GM18909 (cell line): Measurements from ENCODE around the gene YBX2.
"Not testable (repeated sequence)": the region's sequence is repeated elsewhere in the genome, so short reads cannot be mapped to it uniquely, and the experiment has no call there.

Source experiments
- ATAC-seq: cut with Tn5 transposase; IDR thresholded peaks from one replicate; pipeline ENCODE4 v1.9.1; 2021; ENCODE audit warnings: mild to moderate bottlenecking; ENCODE audit not compliant: unreplicated experiment, poor library complexity

The YBX2 gene

DNA sequence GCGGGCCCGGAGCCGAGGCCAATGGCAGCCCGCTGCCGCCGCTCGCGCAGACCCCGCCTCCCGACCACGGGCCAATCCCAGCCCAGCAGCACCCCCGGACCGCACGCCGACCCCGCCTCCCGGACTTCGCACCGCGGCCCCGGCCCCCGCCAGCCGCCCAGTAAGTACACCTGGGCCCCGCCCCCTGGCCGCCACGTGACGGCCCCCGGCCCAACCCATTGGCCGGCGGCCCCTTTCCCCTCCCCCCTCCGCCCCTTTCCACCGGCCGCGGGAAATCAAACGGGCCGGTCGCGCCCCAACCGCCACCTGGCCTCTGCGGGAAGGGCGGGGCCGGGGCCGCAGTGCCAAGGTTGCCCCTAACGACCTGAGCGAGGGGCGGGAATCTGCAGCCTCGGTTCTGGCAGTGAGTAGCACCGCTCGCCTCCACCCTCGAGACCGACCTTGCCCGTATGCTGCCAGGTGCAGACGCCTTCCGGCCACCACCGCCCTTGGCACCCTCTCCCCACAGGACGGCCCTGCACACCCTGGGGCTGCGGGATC lies at the start of gene YBX2:
Gene YBX2 (minus strand): TSS at position 26 of the 540 bp plus-strand sequence. CDS start 139 bp downstream, outside the sequence.
- no peak for ATAC-seq

DNA sequence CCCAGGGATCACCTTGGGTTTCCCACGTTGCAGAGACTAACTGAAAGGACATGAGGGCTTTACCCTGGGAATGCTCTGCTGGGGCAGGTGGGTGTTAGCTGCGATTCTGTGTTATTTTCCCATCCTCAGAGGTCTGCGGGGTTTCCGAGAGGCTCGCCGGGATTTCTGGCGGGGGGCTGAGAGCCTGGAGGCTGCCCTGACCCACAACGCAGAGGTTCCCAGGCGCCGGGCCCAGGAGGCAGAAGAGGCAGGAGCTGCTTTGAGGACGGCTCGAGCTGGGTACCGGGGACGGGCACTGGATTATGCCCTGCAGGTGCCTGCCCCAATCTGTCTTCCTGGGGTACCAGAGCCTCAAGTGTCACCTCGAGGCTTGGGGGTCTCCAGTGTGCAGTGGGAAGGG lies 48.8 kb upstream of the YBX2 start:
- no peak for ATAC-seq

DNA sequence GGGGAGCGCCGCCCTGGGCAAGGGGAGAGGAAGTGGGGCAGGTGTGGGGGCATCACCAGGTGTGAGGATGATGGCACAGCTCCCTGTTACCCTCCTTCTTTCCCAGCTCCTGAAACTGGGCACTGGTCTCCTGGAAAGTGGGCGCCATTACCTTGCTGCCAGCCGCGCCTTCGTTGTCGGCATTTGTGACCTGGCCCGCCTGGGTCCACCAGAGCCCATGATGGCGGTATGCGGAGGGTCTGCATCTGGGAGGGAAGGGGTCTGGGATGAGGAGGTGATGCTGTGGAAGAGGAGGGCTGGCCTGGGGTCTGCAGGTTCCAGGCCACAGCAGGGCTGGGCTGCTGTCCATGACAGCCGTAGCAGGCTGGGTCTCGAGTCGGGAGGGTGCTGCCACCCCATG lies 47.4 kb upstream of the YBX2 start:
- no peak for ATAC-seq

DNA sequence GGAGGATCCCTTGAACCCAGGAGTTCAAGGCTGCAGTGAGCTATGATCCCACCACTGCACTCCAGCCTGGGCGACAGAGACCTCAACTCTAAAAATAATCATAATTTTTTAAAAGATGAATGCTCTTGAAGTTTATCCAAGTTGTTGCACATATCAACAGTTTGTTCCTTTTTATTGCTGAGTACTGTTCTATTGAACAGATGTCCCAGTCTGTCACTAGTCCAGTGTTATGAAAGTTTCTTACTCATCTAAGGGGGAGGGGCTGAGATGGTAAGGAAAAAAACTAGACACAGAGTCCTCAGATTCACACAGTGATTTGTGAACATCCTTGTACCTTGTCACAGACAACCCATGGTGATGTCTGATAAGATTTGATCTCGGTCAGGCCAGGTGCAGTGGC lies 45.7 kb upstream of the YBX2 start:
- no peak for ATAC-seq

DNA sequence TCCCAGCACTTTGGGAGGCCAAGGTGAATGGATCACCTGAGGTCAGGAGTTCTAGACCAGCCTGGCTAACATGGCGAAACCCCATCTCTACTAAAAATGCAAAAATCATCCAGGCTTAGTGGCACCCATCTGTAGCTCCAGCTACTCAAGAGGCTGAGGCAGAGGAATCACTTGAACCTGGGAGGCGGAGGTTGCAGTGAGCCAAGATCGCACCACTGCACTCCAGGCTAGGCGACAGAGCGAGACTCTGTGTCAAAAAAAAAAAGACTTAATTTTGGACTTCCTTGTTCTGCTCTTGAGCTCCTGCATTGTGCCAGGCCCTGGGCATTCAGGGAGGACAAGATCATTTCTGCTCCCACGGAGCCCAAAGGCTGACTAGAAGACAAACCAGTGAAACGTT lies 43.2 kb upstream of the YBX2 start:
- ATAC-seq: not testable (repeated sequence)

DNA sequence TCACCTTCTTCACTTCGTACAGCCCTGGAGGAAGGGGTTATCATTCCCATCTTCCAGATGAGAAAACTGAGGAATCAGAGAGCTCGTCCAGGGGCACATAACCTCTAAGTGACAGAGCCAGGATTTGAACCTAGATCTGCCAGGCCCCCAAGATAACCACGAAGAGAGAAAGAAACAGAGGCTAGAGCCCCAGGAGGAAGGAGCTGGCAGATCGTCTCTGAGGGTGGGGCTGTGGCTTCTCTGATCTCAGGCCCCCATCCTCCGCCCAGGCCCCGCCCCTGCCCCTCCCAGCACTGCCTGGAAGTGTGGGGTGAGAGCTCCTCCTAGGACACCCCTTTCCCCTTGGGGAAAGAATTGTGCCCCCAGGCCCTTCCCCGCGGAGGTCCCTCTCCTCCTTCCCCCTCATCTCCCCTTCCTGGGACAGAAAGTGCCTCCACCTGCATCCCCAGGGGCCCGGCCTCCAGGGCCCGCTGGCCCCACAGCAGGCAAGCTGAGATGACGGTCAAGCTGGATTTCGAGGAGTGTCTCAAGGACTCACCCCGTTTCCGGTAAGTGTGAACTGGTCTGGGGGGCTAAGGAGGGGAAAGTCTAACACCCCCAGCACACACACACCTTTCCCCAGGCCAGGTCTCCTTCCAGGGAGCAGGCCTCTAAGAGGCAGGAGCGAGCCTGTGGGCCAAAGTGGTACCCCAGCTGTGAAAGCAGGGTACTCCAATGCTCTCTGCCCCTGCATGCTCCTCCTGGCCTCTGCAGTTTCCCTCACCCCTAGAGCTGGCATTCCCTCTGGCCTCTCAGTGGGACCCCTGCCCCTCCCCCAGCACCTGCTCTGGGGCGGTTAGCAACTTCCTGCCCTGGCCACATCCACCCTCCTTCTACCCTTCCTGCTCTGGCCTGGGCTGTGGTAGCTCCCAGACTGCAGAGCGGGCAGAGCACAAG lies 42.1 kb upstream of the YBX2 start, which contains the start of gene ACAP1:
Gene ACAP1 (plus strand): TSS at position 290 of the 936 bp plus-strand sequence. CDS start 206 bp downstream, at position 496.
- peak; percentile 61 for ATAC-seq

DNA sequence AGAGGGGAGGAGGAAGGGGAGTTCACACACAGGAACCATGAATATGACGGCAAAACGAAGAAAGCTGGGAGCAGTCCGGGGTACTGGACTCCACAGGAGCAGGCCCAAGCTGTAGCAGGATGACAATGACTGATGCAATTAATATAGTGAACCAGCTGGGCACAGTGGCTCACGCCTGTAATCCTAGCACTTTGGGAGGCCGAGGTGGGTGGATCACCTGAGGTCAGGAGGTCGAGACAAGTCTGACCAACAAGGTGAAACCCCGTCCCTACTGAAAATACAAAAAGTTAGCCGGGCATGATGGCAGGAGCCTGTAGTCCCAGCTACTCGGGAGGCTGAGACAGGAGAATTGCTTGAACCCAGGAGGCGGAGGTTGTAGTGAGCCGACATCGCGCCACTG lies 41.3 kb upstream of the YBX2 start:
- not testable (repeated sequence) for ATAC-seq

DNA sequence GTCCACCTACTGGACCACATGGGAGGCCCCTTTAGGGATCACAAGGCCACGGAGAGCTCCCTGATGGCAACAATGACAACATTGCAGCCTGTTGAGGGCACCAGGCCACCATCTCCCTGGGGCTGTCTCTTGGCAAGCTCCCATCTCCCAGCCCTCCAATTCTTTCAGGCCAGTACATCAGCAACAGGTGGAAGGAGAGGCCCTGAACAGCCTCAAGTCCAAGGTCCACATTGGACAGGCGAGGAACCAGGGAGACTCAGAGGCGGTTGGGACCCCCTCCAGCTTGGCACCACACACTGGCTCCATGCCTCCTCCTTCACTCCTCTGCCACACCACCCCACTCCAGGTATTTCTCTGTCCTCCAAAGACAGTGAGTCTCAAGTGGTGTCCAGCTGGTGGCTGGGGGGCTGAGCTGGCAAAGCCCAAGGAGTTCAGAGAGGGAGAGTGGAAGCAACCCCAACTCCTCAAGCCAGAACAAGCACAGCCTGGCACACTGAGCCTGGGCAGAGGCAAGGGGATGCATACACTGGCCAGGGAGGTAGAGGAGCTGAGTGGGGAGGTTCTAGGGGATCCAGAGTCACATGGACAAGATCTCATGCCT lies 40.6 kb upstream of the YBX2 start:
- no peak for ATAC-seq

DNA sequence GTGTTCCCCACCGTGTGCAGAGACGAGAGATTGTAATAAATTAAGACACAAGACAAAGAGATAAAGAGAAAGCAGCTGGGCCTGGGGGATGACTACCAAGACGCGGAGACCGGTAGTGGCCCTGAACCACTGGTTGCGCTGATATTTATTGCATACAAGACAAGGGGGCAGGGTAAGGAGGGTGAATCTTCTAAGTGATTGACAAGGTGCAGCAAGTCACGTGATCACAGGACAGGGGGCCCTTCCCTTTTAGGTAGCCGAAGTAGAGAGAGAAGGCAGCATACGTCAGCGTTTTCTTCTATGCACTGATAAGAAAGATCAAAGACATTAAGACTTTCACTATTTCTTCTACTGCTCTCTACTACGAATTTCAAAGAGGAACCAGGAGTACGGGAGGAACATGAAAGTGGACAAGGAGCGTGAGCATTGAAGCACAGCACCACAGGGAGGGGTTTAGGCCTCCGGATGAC lies 38.2 kb upstream of the YBX2 start:
- ATAC-seq: not testable (repeated sequence)

DNA sequence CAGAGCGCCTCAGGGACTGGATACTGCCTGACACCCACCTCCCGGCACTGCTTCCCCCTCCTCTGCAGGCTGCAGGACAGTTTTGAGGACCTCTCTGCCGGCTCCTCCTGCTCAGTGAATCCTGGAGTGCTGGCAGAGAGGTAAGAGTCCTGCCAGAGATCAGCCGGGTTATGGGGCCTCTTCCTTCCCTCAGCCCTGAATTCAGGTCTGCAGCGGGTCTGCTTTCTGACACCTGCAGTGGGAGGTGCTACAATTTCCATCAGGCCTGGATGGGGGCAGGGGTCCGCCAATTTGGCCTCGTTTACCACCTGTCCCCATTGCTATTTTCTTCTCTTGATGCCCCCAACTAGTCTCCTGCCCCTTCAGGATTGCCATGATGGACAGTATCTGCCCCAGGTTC lies 37.7 kb upstream of the YBX2 start:
- no peak for ATAC-seq

DNA sequence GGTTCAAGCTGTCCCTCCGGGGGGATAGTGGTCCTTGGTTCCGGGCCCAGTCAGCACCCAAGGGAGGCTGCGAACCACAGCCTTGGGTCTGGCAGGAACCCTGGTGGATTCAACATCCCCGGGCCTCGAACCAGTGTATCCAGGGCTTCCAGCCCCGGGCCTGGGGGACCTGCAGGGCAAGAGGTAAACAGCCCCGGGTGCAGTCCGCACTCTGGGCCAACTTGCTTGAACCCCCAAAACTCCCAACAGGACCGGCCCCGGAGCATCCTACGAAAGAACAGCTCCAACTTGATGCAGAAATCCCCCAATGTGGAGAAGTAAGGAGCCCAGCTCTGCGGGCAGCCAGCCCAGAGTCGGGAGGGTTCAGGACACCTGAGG lies 36.2 kb upstream of the YBX2 start:
- ATAC-seq: no peak

DNA sequence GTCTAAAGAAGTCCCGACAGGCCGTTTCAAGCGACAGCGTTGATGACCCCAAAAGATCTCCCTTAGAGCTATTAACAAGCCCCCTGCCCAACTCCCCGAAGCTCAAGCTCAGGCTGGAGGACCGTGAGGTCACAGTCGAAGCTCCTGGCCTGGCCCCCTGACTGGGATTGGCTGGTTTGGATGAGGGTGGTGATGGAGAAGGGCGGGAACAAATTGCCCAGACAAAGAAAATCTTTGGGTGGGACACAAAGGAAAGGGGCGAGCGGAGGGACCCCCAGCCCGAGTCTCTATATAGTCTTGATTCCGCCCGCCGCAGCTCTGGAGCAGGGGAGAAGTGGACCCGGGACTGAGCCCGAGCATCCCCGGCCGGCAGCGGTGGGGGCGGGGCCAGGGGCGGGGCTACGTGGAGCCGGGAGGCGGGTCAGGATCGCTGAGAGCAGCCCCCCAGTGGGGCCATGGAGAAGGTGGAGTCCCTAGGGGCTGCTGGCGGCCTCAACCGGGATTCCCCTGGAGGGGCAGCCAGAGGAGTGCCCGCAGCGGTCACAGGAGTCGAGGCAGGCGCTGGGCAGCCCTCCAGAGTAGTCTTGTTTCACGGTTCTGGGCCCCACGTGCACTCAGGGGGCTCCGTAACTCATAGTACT lies 35.7 kb upstream of the YBX2 start:
- ATAC-seq: peak; percentile 44

DNA sequence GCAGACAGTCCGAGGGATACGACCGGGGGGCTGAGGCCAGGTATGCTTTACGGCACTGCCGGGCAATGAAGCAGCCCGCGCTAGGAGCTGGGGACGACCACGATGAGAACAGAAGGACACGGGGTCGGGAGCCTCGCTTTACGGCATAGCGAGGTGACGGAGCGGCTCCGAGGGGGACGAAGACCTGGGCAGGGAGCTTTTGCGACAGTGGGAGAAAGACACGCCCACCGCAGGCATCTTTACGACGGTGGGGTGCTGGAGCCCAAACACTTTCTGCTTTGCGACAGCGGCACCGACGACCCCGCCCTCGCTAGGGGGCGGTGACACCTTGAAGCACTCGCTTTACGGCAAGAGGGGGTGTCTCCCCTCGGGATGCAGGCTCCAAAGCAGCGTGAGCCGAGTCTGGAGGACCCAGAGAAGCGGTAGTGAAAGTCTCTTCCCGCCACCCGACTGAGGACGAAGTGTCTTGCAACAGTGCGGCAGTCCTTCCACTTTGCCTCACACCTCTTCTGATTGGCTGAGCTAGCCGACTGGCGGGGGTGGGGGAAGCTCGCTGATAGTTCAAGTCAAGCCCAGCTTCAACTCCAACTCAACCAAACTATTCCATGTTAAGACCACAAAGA lies 35.0 kb upstream of the YBX2 start:
- ATAC-seq: peak; percentile 62

DNA sequence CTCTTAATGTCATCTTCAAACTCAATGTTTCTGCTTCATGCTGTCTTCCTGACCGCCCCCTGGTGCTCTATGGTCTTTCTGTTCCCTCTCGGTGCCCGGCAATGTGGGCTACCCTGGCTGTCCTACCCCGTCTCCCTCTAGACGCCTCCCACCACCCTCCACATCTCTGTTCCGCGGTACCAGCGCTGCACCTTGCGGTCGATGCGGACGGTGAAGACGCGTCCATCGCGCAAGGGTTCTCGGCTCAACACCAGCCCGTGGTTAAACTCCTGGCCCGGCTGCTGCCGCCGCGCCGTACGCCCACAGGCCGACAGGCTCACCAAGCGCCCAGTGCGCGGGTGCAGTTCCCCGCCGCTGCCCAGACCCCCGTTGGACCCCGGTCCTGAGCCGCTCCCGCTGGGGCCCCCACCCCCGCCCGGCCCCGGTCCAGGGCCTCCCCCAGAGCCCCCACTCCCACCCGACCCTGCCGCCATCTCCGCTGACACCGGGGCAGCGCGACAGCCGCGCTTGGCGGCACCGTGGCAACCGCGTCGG lies 34.5 kb upstream of the YBX2 start, which contains the start of gene NEURL4:
Gene NEURL4 (minus strand): TSS at position 496 of the 534 bp plus-strand sequence. CDS start 23 bp downstream, at position 473.
- peak; percentile 10 for ATAC-seq

DNA sequence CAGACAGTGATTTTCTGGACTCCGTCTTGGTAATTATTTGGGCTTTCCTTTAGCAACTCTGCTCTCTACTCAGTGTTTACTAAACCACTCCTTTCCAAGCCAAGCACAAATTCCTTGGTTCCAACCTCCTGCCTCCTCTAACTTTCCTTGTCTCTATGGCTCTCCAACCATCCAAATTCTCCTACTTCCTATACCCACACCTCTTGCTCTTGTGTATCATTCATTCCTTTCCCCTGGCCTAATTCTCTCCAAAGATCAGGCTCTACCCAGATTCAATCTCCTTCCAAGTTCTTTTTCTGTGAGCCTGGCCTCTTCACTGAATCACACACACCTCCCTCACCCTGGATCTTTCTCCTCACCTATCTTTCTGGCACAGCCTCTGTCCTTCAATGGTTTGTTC lies 33.6 kb upstream of the YBX2 start:
- ATAC-seq: no peak

DNA sequence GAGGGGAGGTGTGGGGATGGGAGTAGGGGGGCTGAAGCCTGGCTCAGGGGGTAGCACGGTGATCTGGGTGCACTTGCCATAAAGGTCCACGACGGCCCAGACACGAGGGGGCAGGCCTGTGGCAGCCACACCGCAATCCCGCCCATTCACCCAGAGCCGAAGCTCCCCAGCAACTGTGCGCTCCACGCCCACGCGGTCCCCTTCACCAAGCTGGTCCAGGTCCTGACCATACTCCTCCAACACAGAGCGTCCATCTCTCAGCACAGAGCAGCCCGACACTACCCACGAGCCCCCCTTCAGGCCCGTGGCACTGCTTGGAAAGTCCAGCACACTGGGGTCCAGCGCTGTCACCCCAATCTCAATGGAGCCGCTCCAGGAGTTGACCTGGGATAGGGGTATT lies 33.1 kb upstream of the YBX2 start:
- no peak for ATAC-seq

DNA sequence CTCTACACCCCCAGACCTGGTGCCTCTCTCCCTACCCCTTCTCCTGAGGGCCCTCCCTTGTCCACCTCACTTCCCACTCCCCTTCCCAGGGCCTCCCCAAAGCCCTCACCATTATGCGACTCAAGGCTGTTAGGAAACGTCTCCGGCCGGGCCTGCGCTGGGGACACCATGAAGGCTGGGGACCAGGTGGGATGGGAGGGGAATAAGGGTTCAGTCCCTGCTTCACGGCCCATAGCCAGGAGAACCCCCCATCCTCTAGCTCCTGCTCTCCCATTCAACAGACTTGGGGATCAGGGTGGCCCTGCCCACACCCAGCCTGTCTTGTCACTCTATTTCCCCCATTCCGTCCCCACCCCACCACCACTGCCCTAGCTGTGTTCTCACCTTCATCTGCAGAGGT lies 32.6 kb upstream of the YBX2 start:
- no peak for ATAC-seq

DNA sequence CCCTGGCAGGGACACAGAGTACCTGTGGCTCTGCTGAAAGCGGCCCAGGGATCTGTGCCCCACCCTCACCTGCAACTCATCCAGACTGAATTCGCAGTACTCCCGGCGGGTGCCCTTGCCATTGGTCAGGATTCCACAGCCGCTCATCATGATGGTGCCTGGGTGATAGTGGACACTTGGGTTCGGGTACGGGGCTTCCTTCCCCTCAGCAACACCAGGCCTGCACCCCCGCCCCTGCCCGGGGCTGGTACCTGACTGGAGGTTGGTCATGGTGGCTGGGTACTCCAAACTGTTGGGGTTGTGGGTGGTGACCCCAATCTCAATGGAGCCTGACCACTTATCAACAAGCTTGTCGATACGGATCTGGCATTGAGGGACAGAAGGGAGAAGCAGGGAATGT lies 31.7 kb upstream of the YBX2 start:
- ATAC-seq: no peak

DNA sequence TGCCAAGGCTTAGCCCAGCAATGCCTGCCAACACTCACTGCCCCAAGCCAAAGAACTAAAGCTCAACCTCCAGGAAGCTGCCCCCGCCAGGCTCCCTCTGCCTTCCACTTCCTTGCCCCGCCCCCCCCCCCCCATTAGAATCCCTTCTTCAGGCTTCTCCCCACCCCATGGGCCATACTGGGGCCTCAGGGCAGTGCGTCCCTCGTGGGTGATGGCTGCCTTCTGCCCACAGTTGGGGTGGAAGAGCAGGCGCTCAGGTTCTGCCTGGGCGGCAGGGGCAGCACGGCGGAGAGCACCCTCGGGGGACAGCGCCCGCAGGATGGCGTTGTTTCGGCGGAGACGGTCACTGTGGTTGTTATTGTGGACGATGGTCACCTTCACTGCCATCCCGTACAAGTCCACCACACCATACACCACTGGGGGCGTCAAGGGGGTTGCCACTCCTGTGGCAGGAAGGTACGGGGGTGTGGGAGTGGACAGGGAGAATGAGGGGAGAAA lies 30.6 kb upstream of the YBX2 start:
- ATAC-seq: no peak

DNA sequence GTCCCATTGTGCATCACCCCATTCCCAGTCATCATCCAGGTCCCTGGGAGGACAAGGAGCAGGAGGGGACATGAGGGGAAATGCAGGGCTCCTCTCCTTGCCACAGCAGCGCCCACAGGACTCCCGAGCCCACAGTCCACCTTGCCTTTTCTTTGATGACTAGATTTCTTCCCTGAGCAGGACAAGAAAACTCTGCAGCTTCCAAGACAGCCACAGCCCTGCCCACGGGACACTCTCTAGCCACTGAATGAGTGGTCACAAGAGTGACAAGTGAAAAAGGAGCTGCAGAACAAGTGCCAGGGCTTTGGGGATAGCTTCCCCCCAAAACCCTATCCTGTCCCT lies 30.0 kb upstream of the YBX2 start:
- ATAC-seq: no peak
